Measurements from ENCODE around the gene CNTNAP5.

CNTNAP5 gene

DNA sequence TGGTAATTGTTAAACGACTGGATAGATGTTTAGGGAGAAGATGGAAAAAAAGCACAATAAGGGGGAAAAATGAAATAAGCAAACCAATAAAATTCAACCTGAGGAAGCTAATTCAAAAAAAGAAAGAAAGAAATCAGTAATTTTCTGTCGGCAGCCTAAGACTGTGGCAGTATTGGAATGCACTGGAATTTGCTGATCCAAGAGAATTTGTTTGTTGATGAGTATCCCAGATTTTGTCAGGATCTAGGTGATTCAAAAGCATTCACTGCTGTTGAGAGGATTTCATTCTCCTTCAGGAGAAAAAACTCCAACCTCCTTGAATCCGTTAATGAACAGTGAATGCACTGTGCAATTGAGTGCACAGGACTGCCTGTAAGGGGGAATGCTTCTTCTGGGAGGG is 546.7 kb downstream of the CNTNAP5 start:
- no peak for DNase-seq

- DNase-seq = no peak
Observed at GRCh38 chr2:124572934-124573634, 548.0 kb downstream of the CNTNAP5 start.

DNA sequence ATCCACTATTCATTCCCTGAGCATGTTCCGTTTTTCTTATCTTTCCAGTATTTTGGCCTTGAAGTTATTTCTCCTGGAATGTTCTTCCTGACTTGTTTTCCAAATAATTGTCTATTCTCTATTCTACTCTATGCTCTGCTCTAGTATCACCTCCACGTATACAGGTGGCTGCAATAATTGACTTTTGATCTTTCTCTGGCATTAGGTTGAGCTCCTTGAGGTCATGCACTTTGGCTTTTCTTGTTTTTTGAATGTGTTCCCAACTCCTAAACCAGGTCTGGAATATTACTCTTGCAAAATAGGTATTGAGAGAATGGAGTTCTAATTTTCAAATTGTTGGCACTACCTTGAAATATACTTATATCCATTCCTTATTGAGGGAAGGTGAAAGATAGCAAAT is 550.4 kb downstream of the CNTNAP5 start:
- no peak for DNase-seq

GRCh38 chr2:124580263-124580662 is 555.2 kb downstream of the CNTNAP5 start:
- no peak for DNase-seq

DNA sequence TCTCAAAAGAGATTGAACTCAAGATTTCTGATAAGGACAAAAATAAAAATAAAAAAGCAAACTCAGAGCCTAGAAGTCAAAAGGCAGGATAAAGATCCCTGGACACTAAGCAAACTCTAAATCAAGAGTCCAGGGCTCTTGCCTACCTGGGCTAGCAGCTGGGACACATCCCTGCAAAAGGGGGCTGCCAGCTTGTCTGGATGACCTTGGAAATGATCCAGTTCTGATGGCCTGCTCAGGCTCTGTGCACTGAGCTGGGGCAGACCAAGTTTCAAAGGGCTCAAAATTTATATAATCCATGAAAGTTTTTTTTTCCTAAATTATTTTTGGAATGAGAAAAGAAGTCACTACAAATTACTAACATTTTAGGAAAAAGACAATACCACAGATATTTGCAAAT is 557.3 kb downstream of the CNTNAP5 start:
- DNase-seq = no peak

DNA sequence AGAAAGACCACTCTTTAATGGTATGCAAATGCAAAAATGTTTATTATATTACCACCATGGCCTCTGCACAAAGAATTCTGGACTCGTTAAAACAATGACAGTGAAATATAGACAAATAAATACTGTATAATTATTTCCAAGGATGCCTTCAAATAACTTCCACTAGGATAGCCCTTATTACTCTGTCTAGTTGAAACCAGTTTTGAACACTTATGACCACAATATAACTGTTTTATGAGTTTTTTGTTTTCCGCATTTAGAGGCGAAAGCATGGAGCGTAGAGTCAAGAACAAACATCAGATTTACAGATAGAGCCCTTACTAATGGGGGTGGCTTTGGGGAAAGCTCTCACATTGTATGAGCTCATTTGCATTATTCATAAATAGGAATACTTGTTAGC is 559.5 kb downstream of the CNTNAP5 start:
- DNase-seq = no peak

- no peak for DNase-seq
Observed at GRCh38 chr2:124585277-124585676, 560.2 kb downstream of the CNTNAP5 start.

DNA sequence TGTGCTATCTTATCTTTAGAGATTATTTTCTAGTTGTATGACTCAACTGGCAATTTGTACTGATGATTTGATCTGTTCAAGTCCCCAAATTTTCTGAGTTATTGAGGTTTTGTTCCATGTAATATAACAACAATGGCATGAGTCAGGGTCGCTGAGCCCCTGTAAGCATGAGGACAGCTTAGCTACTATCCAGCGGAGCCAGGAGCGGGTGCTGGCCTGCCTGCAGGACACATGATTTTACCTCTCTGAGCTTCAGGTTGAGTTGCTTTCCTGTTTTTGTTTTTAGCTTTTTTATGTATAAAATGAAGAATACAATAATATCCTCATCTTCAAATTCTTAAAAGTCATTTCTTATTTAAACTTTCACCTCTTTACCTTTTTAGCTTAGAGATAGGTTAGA is 561.1 kb downstream of the CNTNAP5 start:
- DNase-seq = no peak

DNA sequence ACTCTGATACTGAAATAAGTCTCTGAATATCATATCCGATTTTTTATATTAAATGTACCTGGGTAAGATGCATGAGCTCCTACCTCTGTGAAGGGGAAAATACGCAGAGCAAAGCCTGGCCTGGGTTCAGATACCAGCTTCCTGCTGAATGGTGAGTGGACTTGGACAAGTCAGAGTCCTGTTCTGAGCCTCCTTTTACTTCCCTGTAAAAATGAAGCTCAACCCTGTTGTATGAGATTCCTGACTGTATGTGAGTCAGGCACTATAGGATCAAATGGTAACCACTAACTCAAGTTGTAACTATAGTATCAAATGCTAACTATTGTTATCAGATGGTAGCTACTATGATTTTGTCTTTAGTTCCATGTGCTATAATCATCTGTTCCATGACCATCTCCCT is 561.7 kb downstream of the CNTNAP5 start:
- no peak for DNase-seq

- no peak for DNase-seq
Observed at GRCh38 chr2:124589971-124590370, 564.9 kb downstream of the CNTNAP5 start.

DNA sequence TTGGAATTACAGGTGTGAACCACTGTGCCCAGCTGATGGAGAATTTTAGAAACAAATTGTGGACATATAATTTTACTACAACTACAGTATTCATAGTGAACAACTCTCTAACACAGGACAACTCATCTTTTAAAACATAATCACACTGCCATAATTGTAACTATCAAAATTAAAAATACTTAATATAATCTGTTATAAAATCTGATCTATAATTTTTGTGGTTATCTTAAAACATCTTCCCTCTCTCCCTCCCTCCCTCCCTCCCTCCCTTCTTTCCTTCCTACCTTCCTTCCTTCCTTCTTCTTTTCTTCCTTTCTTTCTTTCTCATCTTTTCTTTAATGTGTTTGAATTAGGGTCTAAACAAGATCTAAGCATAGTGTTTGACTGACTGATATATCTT is 577.7 kb downstream of the CNTNAP5 start:
- no peak for DNase-seq

GRCh38 chr2:124604940-124605339 is 579.9 kb downstream of the CNTNAP5 start:
- DNase-seq = no peak

DNA sequence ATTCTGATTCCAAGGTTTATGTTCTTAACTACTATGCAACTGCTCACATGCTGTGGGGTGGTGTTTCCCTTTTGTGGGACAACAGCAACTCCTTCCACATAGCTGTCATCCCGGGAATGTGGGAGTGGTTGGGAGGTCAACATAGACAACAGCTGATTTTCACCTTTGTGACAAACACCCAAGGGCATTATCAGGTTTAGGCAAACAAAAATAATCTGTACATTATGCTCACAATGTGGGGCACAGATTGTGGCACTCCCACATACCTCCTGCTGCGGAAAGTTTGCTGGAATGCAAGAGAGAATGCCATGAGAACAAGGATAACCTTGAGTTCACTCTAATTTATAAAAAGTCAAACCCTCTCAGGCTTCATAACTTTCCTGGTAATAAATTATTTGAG is 582.6 kb downstream of the CNTNAP5 start:
- no peak for DNase-seq

GRCh38 chr2:124609667-124610066 is 584.6 kb downstream of the CNTNAP5 start:
- DNase-seq = no peak

- DNase-seq = no peak
Observed at GRCh38 chr2:124610141-124610540, 585.1 kb downstream of the CNTNAP5 start.

- DNase-seq = no peak
Observed at GRCh38 chr2:124610866-124611265, 585.8 kb downstream of the CNTNAP5 start.

DNA sequence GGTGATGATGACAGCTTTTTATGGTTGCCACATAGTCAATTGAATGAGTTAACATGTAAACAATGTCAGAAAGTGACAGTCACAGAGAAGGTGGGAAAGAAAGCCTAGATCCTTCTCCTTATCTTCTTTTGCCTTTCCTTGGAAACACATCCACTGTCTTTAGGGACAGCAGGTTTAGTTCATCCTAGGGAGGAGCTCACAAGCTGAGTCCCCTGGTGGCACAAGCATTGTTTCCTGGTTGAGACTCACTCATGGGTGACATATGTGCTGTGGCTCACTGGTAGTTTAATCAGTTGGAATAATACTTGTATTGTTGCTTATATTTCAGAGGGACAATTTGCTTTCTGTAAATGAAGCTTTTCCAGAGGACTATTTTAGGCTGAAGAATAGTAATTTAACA is 598.5 kb downstream of the CNTNAP5 start:
- DNase-seq = no peak

GRCh38 chr2:124625561-124625960 is 600.5 kb downstream of the CNTNAP5 start:
- DNase-seq = no peak

DNA sequence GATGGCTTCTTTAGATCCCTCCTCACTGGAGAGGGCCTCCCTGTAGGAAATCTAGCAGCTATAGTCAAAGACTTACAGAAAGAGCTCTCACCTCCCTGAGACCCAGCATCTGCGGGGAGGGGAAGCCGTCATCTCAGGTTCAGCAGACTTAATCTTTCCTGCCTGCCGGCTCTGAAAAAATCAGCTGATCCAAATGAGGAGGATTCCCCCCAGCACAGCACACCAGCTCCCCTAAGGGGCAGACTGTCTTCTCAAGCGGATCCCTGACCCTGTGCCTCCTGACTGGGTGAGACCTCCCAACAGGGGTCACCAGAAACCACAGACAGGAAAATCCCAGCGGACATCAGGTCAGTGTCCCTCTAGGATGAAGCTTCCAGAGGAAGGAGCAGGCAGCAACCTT is 601.9 kb downstream of the CNTNAP5 start:
- no peak for DNase-seq

DNA sequence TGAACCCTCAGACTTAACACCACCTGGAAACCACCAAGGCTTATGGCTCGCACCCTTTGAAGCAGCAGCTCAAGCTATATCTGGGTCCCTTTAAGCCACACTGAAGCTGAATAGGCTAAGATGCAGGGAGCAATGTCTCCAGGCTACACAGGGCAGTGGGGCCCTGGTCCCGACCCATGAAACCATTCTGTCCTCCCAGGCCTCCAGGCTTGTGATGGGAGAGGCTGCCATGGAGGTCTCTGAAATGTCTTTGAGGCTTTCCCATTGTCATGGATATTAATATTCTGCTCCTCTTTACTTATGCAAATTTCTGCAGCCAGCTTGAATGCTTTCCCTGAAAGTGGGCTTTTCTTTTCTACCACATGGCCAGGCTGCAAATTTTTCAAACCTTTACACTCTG is 608.7 kb downstream of the CNTNAP5 start:
- no peak for DNase-seq

DNA sequence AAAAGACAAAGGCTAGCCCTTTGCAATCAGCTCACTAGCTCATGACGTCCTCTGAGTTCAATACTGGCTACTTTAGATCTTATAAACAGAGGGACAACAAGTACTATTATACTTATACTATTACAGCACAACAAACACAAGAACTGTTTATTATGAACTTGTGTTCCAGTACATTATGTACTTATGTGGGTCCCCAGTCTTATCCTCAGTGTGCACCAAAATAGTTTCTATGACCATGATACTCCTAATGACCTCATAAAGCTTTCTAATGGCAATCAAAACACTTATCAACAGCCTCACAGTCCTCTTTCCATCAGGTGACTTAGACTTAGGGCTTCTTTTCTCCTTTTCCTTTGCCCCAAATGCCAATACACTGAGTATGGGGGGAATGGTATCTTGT is 614.4 kb downstream of the CNTNAP5 start:
- no peak for DNase-seq

GRCh38 chr2:124640221-124640750 is 615.2 kb downstream of the CNTNAP5 start:
- no peak for DNase-seq

DNA sequence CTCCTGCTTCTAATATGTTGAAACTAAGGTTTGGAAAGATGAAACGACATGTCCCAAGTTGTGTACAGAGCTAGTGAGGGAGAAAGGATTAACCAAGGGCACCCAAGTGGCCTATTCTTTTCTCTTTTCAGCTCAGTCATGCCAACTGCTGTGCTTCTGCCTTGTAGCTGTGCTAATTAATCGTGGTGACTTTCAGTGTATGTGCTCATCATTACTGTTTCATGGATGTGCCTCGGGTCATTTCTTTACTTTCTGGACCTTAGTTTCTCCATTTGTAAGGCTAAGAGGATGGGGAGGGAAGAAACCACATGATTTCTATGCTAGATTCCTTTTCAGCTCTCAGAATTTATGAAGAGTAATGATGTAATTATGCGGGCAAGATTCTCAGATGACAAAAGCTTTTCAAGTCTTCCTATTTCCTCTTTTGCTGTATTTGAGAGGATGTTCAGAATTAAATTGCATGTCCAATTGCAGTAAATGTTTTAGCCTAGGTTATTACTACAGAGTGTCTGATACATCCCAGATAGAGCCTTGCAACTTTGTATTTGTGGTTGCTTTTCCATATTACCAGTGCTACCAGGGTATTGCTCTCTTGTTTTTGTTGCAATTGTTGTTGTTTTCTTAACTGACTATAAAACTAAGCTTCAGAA is 621.2 kb downstream of the CNTNAP5 start:
- no peak for DNase-seq

GRCh38 chr2:124647245-124647644 is 622.2 kb downstream of the CNTNAP5 start:
- no peak for DNase-seq

DNA sequence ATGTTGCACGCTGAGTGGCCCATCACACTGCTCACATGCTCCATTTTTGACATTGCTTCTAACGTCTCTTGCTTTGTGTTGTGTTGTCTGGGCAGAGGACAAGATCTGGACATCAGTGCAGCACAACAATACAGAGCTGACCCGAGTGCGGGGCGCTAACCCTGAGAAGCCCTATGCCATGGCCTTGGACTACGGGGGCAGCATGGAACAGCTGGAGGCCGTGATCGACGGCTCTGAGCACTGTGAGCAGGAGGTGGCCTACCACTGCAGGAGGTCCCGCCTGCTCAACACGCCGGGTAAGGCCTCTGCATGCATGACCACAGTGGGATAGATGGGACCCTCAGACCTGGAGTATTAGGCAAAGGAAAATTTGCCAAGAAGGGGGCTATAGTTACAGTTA is 622.6 kb downstream of the CNTNAP5 start:
- no peak for DNase-seq

Measured in activated CD4-positive, CD25-positive, alpha-beta regulatory T cell (primary cell).